AG09319 (cell line): Measurements from ENCODE around the gene PPP1R12B.
"Not testable (repeated sequence)": the region's sequence is repeated elsewhere in the genome, so short reads cannot be mapped to it uniquely, and the experiment has no call there.

Experiments used
- DNase-seq: peaks from one replicate; pipeline ENCODE4 v3.0.0-alpha.2; 2010; ENCODE audit warnings: low read depth; ENCODE audit errors: extremely low read depth
- TF ChIP-seq, protein P1 (sequence below): IDR thresholded peaks from 2 replicates; pipeline ENCODE4 v1.5.1; 2011; ENCODE audit warnings: low read depth, mild to moderate bottlenecking, inconsistent platforms, low read length, moderate library complexity

The PPP1R12B gene

DNA sequence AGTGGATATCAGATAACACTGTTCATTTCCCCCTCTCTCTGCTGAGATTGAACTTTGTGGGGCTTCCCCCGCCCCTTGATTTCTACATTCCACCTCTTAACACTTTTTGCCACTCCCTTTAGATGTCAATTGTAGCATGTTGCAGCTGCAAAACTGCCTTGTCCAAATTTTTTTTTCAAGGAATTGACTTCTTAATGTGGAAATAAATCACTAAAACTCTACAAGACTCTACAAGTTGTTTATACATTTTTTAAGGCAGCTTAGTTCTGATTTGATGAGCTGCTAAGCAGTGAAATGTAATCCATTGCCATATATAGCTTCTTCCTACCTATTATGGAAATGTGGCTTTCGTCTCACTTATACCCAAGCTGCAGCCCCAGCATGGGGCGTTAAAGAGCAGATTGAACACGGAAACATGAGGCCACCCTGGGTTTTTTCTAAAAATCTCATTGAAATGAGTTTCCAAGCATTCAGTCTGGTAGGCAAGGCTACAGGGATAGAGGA lies 229.6 kb downstream of the PPP1R12B start:
- no peak for DNase-seq
- TF ChIP-seq, protein P1, sequence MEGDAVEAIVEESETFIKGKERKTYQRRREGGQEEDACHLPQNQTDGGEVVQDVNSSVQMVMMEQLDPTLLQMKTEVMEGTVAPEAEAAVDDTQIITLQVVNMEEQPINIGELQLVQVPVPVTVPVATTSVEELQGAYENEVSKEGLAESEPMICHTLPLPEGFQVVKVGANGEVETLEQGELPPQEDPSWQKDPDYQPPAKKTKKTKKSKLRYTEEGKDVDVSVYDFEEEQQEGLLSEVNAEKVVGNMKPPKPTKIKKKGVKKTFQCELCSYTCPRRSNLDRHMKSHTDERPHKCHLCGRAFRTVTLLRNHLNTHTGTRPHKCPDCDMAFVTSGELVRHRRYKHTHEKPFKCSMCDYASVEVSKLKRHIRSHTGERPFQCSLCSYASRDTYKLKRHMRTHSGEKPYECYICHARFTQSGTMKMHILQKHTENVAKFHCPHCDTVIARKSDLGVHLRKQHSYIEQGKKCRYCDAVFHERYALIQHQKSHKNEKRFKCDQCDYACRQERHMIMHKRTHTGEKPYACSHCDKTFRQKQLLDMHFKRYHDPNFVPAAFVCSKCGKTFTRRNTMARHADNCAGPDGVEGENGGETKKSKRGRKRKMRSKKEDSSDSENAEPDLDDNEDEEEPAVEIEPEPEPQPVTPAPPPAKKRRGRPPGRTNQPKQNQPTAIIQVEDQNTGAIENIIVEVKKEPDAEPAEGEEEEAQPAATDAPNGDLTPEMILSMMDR: no peak

DNA sequence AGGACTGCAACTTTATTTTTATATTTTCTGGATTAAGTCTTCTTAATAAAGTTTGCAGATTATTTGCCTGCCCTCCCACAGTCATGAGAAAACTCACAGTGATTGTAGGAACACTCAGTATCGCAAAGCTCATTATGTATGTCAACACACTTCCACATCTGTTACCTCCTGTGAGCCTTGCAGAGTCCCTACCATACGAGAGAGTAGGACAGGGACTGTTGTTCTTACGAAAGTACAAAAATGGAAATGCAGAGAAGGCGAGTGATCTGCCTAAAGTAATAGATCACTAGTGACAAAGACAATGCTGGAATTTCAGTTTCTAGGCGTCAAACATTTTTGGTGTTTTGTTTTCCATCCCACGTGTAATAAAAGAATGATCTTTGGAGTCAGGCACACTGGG lies 230.1 kb downstream of the PPP1R12B start:
- TF ChIP-seq, protein P1: no peak
- DNase-seq: no peak

DNA sequence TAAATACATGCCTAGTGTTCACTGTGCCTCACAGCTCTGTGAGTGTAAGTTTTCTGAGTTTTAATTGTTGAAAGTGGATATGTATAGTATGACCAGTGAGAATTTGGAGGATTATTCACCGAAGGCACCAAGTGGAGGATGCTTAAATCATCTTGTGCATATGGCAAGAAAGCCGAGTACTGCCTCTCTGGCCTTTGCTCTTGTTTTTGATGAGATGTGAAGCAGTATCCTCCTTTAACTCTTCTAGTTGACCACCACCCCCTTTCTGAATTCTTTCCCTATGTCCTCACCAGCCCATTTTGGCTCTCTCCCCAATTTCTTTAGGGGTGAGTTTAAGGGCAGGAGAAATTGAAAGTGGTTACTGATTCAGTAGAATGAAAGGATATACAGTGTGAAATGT lies 231.3 kb downstream of the PPP1R12B start:
- TF ChIP-seq, protein P1: no peak
- DNase-seq: peak; percentile 64

DNA sequence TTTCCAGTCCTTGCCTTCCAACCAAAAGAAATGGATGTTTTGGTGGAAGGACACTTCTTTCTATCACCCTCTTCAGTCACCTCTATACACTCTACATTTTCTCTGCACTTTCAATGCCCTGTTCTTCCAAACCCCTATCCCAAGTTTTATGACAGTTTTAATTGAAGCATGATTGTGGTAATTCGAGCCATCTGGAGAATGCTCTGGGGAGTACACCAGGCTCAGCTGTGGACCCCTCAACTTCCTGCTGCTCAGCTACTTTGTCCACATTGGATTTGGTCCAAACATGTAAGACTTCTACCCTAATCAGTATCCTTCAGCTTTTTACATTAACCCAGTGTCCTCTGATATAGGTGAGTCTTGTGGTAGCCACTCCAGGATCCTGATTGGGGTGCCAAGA lies 232.1 kb downstream of the PPP1R12B start:
- no peak for DNase-seq
- TF ChIP-seq, protein P1: no peak

DNA sequence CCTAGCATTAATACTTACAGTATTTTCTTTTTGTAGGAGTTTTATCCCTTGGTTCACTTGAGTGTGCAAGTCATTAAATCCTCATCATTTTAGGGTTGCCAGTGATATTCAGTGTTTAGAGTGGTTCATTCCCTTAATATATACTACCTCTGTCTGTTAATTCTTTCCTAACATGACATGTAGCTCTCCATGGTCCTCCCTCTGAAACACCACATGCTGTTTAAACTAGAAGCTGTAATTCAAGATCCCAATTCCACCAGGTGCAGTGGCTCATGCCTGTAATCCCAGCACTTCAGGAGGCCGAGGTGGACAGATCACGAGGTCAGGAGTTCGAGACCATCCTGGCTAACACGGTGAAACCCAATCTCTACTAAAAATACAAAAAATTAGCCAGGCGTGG lies 233.9 kb downstream of the PPP1R12B start:
- not testable (repeated sequence) for DNase-seq

DNA sequence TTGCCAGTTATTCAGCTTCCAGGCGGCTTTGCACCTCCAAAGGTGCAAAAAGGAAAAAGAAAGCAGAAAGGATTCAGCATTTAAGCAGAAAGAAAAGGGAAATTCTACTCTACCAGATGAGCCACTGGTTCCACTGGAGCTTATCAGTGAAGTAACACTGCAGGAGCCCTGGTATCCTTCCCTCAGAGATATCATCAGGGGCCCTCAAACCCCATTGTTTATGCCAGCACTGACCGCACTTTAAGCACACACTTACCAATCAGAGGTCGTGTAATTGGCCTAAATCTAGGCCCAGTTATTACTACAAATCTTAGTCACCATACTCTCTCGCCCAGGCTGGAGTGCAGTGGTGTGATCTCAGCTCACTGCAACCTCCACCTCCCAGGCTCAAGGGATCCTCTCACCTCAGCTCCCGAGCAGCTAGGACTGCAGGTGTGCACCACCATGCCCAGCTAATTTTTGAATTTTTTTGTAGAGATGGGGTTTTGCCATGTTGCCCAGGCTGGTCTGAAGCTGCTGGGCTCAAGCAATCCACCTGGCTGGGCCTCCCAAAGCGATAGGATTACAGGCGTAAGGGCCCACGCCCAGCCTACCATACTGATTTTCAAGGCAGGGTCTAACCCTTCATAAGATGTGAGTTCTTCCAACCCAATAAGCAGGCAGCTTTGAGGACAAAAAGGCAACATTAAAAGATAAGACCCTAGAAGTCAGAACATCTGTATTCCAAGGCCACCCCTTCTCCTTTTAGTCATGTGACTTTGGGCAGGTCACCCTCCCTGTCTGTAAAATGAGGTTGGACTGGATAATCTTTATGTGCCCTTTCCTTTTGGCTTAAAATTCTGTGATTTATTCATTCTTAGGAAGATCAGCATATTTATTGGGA lies 236.4 kb downstream of the PPP1R12B start:
- TF ChIP-seq, protein P1: no peak
- no peak for DNase-seq

DNA sequence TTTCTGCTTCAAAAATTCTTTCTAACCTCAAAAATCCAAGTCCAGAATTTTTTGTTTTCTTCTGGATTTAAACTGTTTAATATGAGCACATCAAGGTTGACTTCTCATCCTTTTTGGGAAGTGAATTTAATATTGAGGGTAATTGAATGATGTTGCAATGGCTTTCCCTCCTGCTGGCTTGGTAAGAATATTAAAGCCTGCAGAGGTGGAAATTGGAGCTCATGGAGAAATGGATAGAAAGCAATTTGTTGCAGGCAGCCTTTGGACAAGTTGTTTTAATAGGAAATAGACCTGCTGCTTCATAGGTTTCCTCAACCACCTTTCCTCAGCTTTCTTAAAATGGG lies 237.1 kb downstream of the PPP1R12B start:
- TF ChIP-seq, protein P1: no peak
- no peak for DNase-seq
